Measurements from ENCODE around the gene TBC1D2.

TBC1D2 gene

GRCh38 chr9:98191671-98192502 is 63.6 kb downstream of the TBC1D2 start (continued):
- TF ChIP-seq PRDM10 (tag by site-specific recombination; IDR thresholded peaks at IDR 0.05) (peak; percentile 93), ZNF645 (tag by site-specific recombination; IDR thresholded peaks at IDR 0.05) (no peak), ZNF394 (tag by site-specific recombination; IDR thresholded peaks at IDR 0.05; ENCODE audit: borderline replicate concordance) (no peak), ZNF529 (tag by site-specific recombination; IDR thresholded peaks at IDR 0.05; ENCODE audit: insufficient replicate concordance) (no peak), ATF2 (tag by site-specific recombination; IDR thresholded peaks at IDR 0.05; ENCODE audit: low read depth) (no peak), ZNF501 (tag by site-specific recombination; IDR thresholded peaks at IDR 0.05) (no peak), MYNN (tag by site-specific recombination; IDR thresholded peaks at IDR 0.05; ENCODE audit: borderline replicate concordance) (no peak)

- POLR2A ChIA-PET, result no interaction called here
- H3K9me3 ChIP-seq (ENCODE audit: control insufficient read depth, insufficient read depth, low read depth, low read length), result no peaks in the 10 kb centered on the region
- CTCF ChIA-PET, result interaction anchor here (1.1 to 1.3 kb wide), 4 partner anchors 14 to 68 kb away, joined by 3 to 4 read pairs (median 3); no protein-coding TSS in a partner anchor
- H3K27ac ChIP-seq (ENCODE audit: extremely low read depth, low read depth, low read length), result no peak overlapping the region
- H3K36me3 ChIP-seq (ENCODE audit: control insufficient read depth in 2 of 2, insufficient read depth in 1 of 2, low read length in 2 of 2), result no peaks in the 10 kb centered on the region
- TF ChIP-seq ZNF585B (tag by site-specific recombination; IDR thresholded peaks at IDR 0.05), result no peak
- H3K4me3 ChIP-seq (ENCODE audit: low read depth, low read length), result no peak overlapping the region
- H3K4me1 ChIP-seq (ENCODE audit: control insufficient read depth, insufficient read depth, low read length), result no peaks in the 10 kb centered on the region
Observed at GRCh38 chr9:98191181-98191608, 64.3 kb downstream of the TBC1D2 start.

- no peaks in the 10 kb centered on the region for H3K36me3 ChIP-seq (ENCODE audit: control insufficient read depth in 2 of 2, insufficient read depth in 1 of 2, low read length in 2 of 2)
- ChIA-PET POLR2A (no interaction called here), CTCF (interaction anchor here (0.5 to 1.2 kb wide), 2 partner anchors 16 to 99 kb away, joined by 3 read pairs; no protein-coding TSS in a partner anchor)
- H3K4me1 ChIP-seq (ENCODE audit: control insufficient read depth, insufficient read depth, low read length), result no peaks in the 10 kb centered on the region
- TF ChIP-seq ZNF558 (tag by site-specific recombination; IDR thresholded peaks at IDR 0.05) (no peak), MZF1 (tag by site-specific recombination; IDR thresholded peaks at IDR 0.05; ENCODE audit: borderline replicate concordance) (no peak), ZFP41 (tag by site-specific recombination; IDR thresholded peaks at IDR 0.05; ENCODE audit: borderline replicate concordance) (no peak), ZNF302 (tag by site-specific recombination; IDR thresholded peaks at IDR 0.05; ENCODE audit: low read depth) (no peak), ZNF362 (tag by site-specific recombination; IDR thresholded peaks at IDR 0.05) (no peak), SP7 (tag by site-specific recombination; IDR thresholded peaks at IDR 0.05) (no peak), ZNF621 (tag by site-specific recombination; IDR thresholded peaks at IDR 0.05) (no peak), ZNF248 (tag by site-specific recombination; IDR thresholded peaks at IDR 0.05) (no peak), ZNF791 (tag by site-specific recombination; IDR thresholded peaks at IDR 0.05) (no peak)
- no peak overlapping the region for H3K4me3 ChIP-seq (ENCODE audit: low read depth, low read length)
- H3K27ac ChIP-seq (ENCODE audit: extremely low read depth, low read depth, low read length), result no peak overlapping the region
- no peaks in the 10 kb centered on the region for H3K9me3 ChIP-seq (ENCODE audit: control insufficient read depth, insufficient read depth, low read depth, low read length)
Observed at GRCh38 chr9:98190757-98191105, 64.7 kb downstream of the TBC1D2 start.
